ENCODE data around the gene ZNF8.
"Not testable (repeated sequence)": the region's sequence is repeated elsewhere in the genome, so short reads cannot be mapped to it uniquely, and the experiment has no call there.

ZNF8 gene

GRCh38 chr19:58278541-58279041 is at the start of gene ZNF8:
Gene ZNF8, plus strand, starts transcription at chr19:58278955. Its CDS starts 127 bp downstream, at chr19:58279082.
- DNase-seq, result peak; percentile 99

GRCh38 chr19:58229255-58229639 is 49.5 kb upstream of the ZNF8 start:
- peak; percentile 15 for DNase-seq

- no peak for DNase-seq
These were observed 41.4 kb upstream of the ZNF8 start for GRCh38 chr19:58237324-58237723.

GRCh38 chr19:58243351-58243750 is 35.4 kb upstream of the ZNF8 start:
- DNase-seq, result no peak

GRCh38 chr19:58248886-58249285 is 29.9 kb upstream of the ZNF8 start:
- no peak for DNase-seq

GRCh38 chr19:58252102-58252685 is 26.6 kb upstream of the ZNF8 start:
- DNase-seq, result peak; percentile 19

- not testable (repeated sequence) for DNase-seq
These were observed 20.5 kb upstream of the ZNF8 start for GRCh38 chr19:58258259-58258658.

GRCh38 chr19:58261600-58261967 is 17.2 kb upstream of the ZNF8 start:
- no peak for DNase-seq

GRCh38 chr19:58261968-58262921 is 16.5 kb upstream of the ZNF8 start:
- DNase-seq, result peak; percentile 17

- DNase-seq, result no peak
These were observed 15.8 kb upstream of the ZNF8 start for GRCh38 chr19:58262922-58263296.

- DNase-seq, result no peak
These were observed 13.7 kb upstream of the ZNF8 start for GRCh38 chr19:58265100-58265499.

GRCh38 chr19:58268344-58268743 is 10.4 kb upstream of the ZNF8 start:
- no peak for DNase-seq

GRCh38 chr19:58274771-58275201 is 4.0 kb upstream of the ZNF8 start:
- DNase-seq, result no peak

GRCh38 chr19:58275564-58275963 is 3.2 kb upstream of the ZNF8 start:
- no peak for DNase-seq

GRCh38 chr19:58277197-58277596 is 1.6 kb upstream of the ZNF8 start:
- no peak for DNase-seq

- DNase-seq, result no peak
These were observed 811 bp upstream of the ZNF8 start for GRCh38 chr19:58277748-58278540.

- peak; percentile 67 for DNase-seq
These were observed 528 bp downstream of the ZNF8 start for GRCh38 chr19:58279042-58279924.

- DNase-seq, result no peak
These were observed 1.2 kb downstream of the ZNF8 start for GRCh38 chr19:58279925-58280316.

- no peak for DNase-seq
These were observed 5.4 kb downstream of the ZNF8 start for GRCh38 chr19:58284199-58284598.

- no peak for DNase-seq
These were observed 13.2 kb downstream of the ZNF8 start for GRCh38 chr19:58291943-58292342.

- DNase-seq, result no peak
These were observed 16.1 kb downstream of the ZNF8 start for GRCh38 chr19:58294743-58295374.

- no peak for DNase-seq
These were observed 17.3 kb downstream of the ZNF8 start for GRCh38 chr19:58296104-58296503.

All from fibroblast of skin of right quadriceps (primary cell).